Endothelial cell of umbilical vein (primary cell): ENCODE data around the gene TLE4.

Source experiments
- EZH2 ChIP-seq: IDR thresholded peaks from 2 replicates; pipeline ENCODE4 v1.6.1; 2012; ENCODE audit warnings: borderline replicate concordance, low read depth, mild to moderate bottlenecking, moderate library complexity, low read length, inconsistent platforms; ENCODE audit not compliant: severe bottlenecking
- JUN ChIP-seq: IDR thresholded peaks from 2 replicates; pipeline ENCODE4 v1.6.1; 2011; ENCODE audit warnings: borderline replicate concordance, low read depth; ENCODE audit not compliant: insufficient read length, insufficient read depth
- POLR2A ChIP-seq: IDR thresholded peaks from 2 replicates; pipeline ENCODE4 v1.6.1; 2012; ENCODE audit warnings: low read depth, mild to moderate bottlenecking, control low read depth, low read length
- POLR2AphosphoS5 ChIP-seq: IDR thresholded peaks from 2 replicates; pipeline ENCODE4 v1.6.1; 2012; ENCODE audit warnings: low read depth, mild to moderate bottlenecking, control low read depth, low read length, moderate library complexity; ENCODE audit not compliant: insufficient read depth
- TF ChIP-seq, protein P1 (sequence below), 2 donors: IDR thresholded peaks; 1 replicate in 1 of 2; 2 replicates in 1 of 2; pipeline ENCODE4 v1.5.1; 2011; ENCODE audit warnings: low read length in 2 of 2, mild to moderate bottlenecking in 2 of 2, moderate library complexity in 2 of 2, control low read depth in 1 of 2, inconsistent platforms in 1 of 2, low read depth in 1 of 2; ENCODE audit not compliant: insufficient read depth in 1 of 2; ENCODE audit errors: extremely low read depth in 1 of 2
- TF ChIP-seq, protein P2 (sequence below): IDR thresholded peaks from 2 replicates; pipeline ENCODE4 v1.6.1; 2011; ENCODE audit not compliant: insufficient read depth, insufficient read length

DNA sequence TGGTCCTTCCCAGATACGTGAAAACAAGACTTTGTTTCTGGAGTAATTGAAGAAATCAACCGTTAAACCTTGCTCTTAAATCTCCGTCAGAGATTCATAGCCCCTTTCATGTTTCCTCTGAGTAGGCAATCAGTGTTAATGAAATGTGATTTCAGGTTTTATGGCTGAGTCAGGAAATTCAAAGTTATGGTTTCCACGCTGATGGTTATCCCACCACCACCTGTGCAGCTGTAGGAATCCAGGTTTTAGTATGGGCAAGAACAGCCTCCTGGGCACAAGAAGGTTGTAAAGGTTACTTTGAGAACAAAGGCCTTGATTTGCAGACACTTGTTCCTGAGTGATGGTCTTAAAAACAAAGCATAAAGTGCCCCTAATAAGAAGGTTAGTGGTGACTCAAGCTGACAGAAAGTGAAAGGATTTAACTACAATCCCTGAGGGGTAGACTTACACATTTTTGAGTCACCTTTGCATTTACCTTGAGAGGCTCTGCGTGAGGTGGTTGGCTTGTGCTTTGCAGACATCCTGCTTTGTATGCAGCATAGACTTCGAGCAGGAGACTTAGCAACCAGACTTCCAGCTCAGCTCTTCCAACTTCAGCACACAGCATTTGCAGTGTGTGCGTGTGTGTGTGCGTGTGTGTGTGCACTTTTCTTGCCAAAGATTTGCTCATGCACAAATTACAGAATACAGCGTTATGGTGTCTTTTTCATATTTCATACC, 159.6 kb downstream of the TLE4 start:
- TF ChIP-seq, protein P1, sequence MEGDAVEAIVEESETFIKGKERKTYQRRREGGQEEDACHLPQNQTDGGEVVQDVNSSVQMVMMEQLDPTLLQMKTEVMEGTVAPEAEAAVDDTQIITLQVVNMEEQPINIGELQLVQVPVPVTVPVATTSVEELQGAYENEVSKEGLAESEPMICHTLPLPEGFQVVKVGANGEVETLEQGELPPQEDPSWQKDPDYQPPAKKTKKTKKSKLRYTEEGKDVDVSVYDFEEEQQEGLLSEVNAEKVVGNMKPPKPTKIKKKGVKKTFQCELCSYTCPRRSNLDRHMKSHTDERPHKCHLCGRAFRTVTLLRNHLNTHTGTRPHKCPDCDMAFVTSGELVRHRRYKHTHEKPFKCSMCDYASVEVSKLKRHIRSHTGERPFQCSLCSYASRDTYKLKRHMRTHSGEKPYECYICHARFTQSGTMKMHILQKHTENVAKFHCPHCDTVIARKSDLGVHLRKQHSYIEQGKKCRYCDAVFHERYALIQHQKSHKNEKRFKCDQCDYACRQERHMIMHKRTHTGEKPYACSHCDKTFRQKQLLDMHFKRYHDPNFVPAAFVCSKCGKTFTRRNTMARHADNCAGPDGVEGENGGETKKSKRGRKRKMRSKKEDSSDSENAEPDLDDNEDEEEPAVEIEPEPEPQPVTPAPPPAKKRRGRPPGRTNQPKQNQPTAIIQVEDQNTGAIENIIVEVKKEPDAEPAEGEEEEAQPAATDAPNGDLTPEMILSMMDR (IDR thresholded peaks at IDR 0.05; ENCODE audit: extremely low read depth in 1 of 2, insufficient read depth in 1 of 2, low read depth in 1 of 2, low read length in 2 of 2) = no peak
- TF ChIP-seq POLR2AphosphoS5 (no peak), EZH2 (no peak), POLR2A (no peak), JUN (no peak)
- TF ChIP-seq, protein P2, sequence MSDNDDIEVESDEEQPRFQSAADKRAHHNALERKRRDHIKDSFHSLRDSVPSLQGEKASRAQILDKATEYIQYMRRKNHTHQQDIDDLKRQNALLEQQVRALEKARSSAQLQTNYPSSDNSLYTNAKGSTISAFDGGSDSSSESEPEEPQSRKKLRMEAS = no peak
